CD4-positive, alpha-beta T cell treated with Interleukin-4 for 1 hour (primary cell): ENCODE measurements around the gene OSBPL7.
"Not testable (repeated sequence)": the region's sequence is repeated elsewhere in the genome, so short reads cannot be mapped to it uniquely, and the experiment has no call there.

Experiments used
- DNase-seq, 2 donors: peaks; one replicate each; pipeline ENCODE4 v3.0.0-alpha.2; 2020 to 2022

Gene OSBPL7

GRCh38 chr17:47806026-47806912 is 15.3 kb downstream of the OSBPL7 start:
- DNase-seq, result peak in 1 of 2 donors; percentile 2

- no peak for DNase-seq
These were observed 17.1 kb downstream of the OSBPL7 start for GRCh38 chr17:47804461-47804860.

GRCh38 chr17:47803751-47804150 is 17.8 kb downstream of the OSBPL7 start:
- no peak for DNase-seq

GRCh38 chr17:47803201-47803600 is 18.4 kb downstream of the OSBPL7 start:
- DNase-seq, result no peak

GRCh38 chr17:47802341-47803022 is 19.1 kb downstream of the OSBPL7 start:
- DNase-seq, result peak; percentile 60 to 70

- DNase-seq, result no peak
These were observed 19.7 kb downstream of the OSBPL7 start for GRCh38 chr17:47801906-47802305.

- no peak for DNase-seq
These were observed 20.3 kb downstream of the OSBPL7 start for GRCh38 chr17:47801176-47801765.

GRCh38 chr17:47800686-47801085 is 20.9 kb downstream of the OSBPL7 start:
- DNase-seq, result no peak

GRCh38 chr17:47797797-47798196 is 23.8 kb downstream of the OSBPL7 start:
- DNase-seq, result no peak

GRCh38 chr17:47792979-47793378 is 28.6 kb downstream of the OSBPL7 start:
- DNase-seq, result no peak

- no peak for DNase-seq
These were observed 29.1 kb downstream of the OSBPL7 start for GRCh38 chr17:47792457-47792856.

- DNase-seq, result no peak
These were observed 30.6 kb downstream of the OSBPL7 start for GRCh38 chr17:47791025-47791424.

- peak; percentile 49 to 61 for DNase-seq
These were observed 31.7 kb downstream of the OSBPL7 start for GRCh38 chr17:47789611-47790561.

- peak in 1 of 2 donors; percentile 8 for DNase-seq
These were observed 36.0 kb downstream of the OSBPL7 start for GRCh38 chr17:47785538-47786123.

GRCh38 chr17:47781397-47781796 is 40.2 kb downstream of the OSBPL7 start:
- no peak for DNase-seq

- DNase-seq, result no peak
These were observed 43.4 kb downstream of the OSBPL7 start for GRCh38 chr17:47778184-47778635.

- peak; percentile 41 to 62 for DNase-seq
These were observed 45.0 kb downstream of the OSBPL7 start for GRCh38 chr17:47776330-47777197.

- no peak for DNase-seq
These were observed 46.5 kb downstream of the OSBPL7 start for GRCh38 chr17:47774987-47775580.

GRCh38 chr17:47774331-47774730 is 47.3 kb downstream of the OSBPL7 start:
- no peak for DNase-seq

- DNase-seq, result not testable (repeated sequence)
These were observed 47.9 kb downstream of the OSBPL7 start for GRCh38 chr17:47773649-47774048.
